CD4-positive, alpha-beta T cell treated with Interleukin-15 for 1 hour (primary cell): ENCODE measurements around the gene AGER.

Source experiments
- DNase-seq: peaks from one replicate; pipeline ENCODE4 v3.0.0-alpha.2; 2020

AGER gene

GRCh38 chr6:32167761-32168262, 16.2 kb downstream of the AGER start:
- no peak for DNase-seq

GRCh38 chr6:32167154-32167760, 16.8 kb downstream of the AGER start:
- DNase-seq: no peak

GRCh38 chr6:32166411-32167061, 17.5 kb downstream of the AGER start:
- DNase-seq: no peak

GRCh38 chr6:32164295-32164694, 19.8 kb downstream of the AGER start, which contains the start of gene EGFL8:
Gene EGFL8 (plus strand): TSS chr6:32164595. CDS start chr6:32166166, 1,571 bp downstream.
- DNase-seq: no peak

GRCh38 chr6:32163559-32164258, 20.3 kb downstream of the AGER start:
- DNase-seq: no peak

GRCh38 chr6:32158052-32158451, 26.0 kb downstream of the AGER start:
- no peak for DNase-seq

GRCh38 chr6:32156891-32157290, 27.2 kb downstream of the AGER start:
- no peak for DNase-seq

- peak; percentile 75 for DNase-seq
Measured at GRCh38 chr6:32154514-32155161, 29.4 kb downstream of the AGER start.

GRCh38 chr6:32153564-32154513, 30.2 kb downstream of the AGER start, which contains the start of gene PPT2:
Gene PPT2 (plus strand): TSS chr6:32154141. CDS start chr6:32154595, 454 bp downstream.
- peak; percentile 78 for DNase-seq

GRCh38 chr6:32152769-32153563, 31.1 kb downstream of the AGER start:
- no peak for DNase-seq

GRCh38 chr6:32151863-32152768, 31.9 kb downstream of the AGER start, which contains the start of gene PRRT1:
Gene PRRT1 (minus strand): TSS chr6:32151939. CDS start chr6:32151827, 112 bp downstream.
- no peak for DNase-seq

- no peak for DNase-seq
Measured at GRCh38 chr6:32151181-32151862, 32.7 kb downstream of the AGER start.

- DNase-seq: no peak
Measured at GRCh38 chr6:32149932-32150870, 33.9 kb downstream of the AGER start.

- peak; percentile 22 for DNase-seq
Measured at GRCh38 chr6:32149092-32149755, 34.8 kb downstream of the AGER start.

GRCh38 chr6:32148289-32149091, 35.6 kb downstream of the AGER start:
- DNase-seq: peak; percentile 76

- no peak for DNase-seq
Measured at GRCh38 chr6:32147401-32148132, 36.5 kb downstream of the AGER start.
